Fibroblast of lung (primary cell): ENCODE data around the gene GRAMD2B. TPM values are rescaled to one million over a fixed set of nuclear protein-coding genes. Genes with fewer than 3 reads are reported as not detected.

ENCODE experiments used
- DNase-seq, 2 donors: peaks; one replicate each; pipeline versions ENCODE4 v3.0.0 to v3.0.0-alpha.2; 2010; ENCODE audit warnings: low read depth in 2 of 2
- H2AFZ ChIP-seq: 2 replicates; pipeline ENCODE4 v1.5.1; 2012; ENCODE audit warnings: low read length, control low read depth, inconsistent platforms
- H3K27ac ChIP-seq: 2 replicates; pipeline ENCODE4 v1.5.1; 2011; ENCODE audit warnings: low read length, control low read depth; ENCODE audit not compliant: insufficient read depth
- H3K27me3 ChIP-seq: 2 replicates; pipeline ENCODE4 v1.5.1; 2011; ENCODE audit warnings: mild to moderate bottlenecking, low read length; ENCODE audit not compliant: control insufficient read depth, insufficient read depth
- H3K36me3 ChIP-seq: 2 replicates; pipeline ENCODE4 v1.5.1; 2011; ENCODE audit warnings: low read length; ENCODE audit not compliant: control insufficient read depth, insufficient read depth
- H3K4me1 ChIP-seq: 2 replicates; pipeline ENCODE4 v1.5.1; 2011; ENCODE audit warnings: low read length; ENCODE audit not compliant: control insufficient read depth, insufficient read depth; ENCODE audit errors: extremely low read depth
- H3K4me2 ChIP-seq: 2 replicates; pipeline ENCODE4 v1.5.1; 2011; ENCODE audit warnings: low read length, control low read depth; ENCODE audit not compliant: insufficient read depth; ENCODE audit errors: extremely low read depth
- H3K4me3 ChIP-seq, 4 experiments: fragments of 200-600 bp in 1 of 4; sonication (generic) in 1 of 4; replicated peaks in 1 of 4; 2 replicates each; pipeline ENCODE4 v1.5.1; 2011 to 2016; ENCODE audit warnings: low read length in 4 of 4, low read depth in 3 of 4, mild to moderate bottlenecking in 3 of 4, control low read depth in 2 of 4, inconsistent platforms in 1 of 4, mixed read lengths in 1 of 4; ENCODE audit not compliant: insufficient read depth in 1 of 4; ENCODE audit errors: control extremely low read depth in 1 of 4
- H3K79me2 ChIP-seq: 2 replicates; pipeline ENCODE4 v1.5.1; 2012; ENCODE audit warnings: mild to moderate bottlenecking, low read length, inconsistent platforms; ENCODE audit not compliant: control insufficient read depth, insufficient read depth
- H3K9ac ChIP-seq: 2 replicates; pipeline ENCODE4 v1.5.1; 2011; ENCODE audit warnings: mild to moderate bottlenecking, low read length, control low read depth; ENCODE audit not compliant: insufficient read depth
- H3K9me3 ChIP-seq: 2 replicates; pipeline ENCODE4 v1.5.1; 2012; ENCODE audit warnings: low read depth, low read length; ENCODE audit not compliant: control insufficient read depth, insufficient read depth
- H4K20me1 ChIP-seq: 2 replicates; pipeline ENCODE4 v1.5.1; 2011; ENCODE audit warnings: low read length; ENCODE audit not compliant: control insufficient read depth, insufficient read depth; ENCODE audit errors: extremely low read depth
- CTCF ChIP-seq, 2 donors: IDR thresholded peaks in 1 of 2; conservative IDR thresholded peaks in 1 of 2; 1 replicate in 1 of 2; 2 replicates in 1 of 2; pipeline ENCODE4 v1.5.1; 2011 to 2012; ENCODE audit warnings: low read length in 2 of 2, control low read depth in 1 of 2, inconsistent platforms in 1 of 2, low read depth in 1 of 2, mild to moderate bottlenecking in 1 of 2
- EZH2 ChIP-seq: IDR thresholded peaks from 2 replicates; pipeline ENCODE4 v1.5.1; 2012; ENCODE audit warnings: low read length, control low read depth, mild to moderate bottlenecking; ENCODE audit errors: missing control alignments
- polyA plus RNA-seq, 2 donors: library from polyadenylated mRNA; depleted of rRNA in 1 of 2; stranded (reverse) in 1 of 2; unstranded in 1 of 2; fragments of >200 nt; gene quantifications; 2 replicates each; pipeline ENCODE4 v1.2.1, GENCODE V29; 2011 to 2012; ENCODE audit warnings: missing spikeins in 1 of 2
- total RNA-seq: library from RNA; depleted of rRNA; stranded (reverse); fragments of >200 nt; gene quantifications from 2 replicates; pipeline ENCODE4 v1.2.1, GENCODE V29; 2014

The GRAMD2B gene
- total and polyA plus RNA-seq, 2 donors (not counting 1 experiment from before 2014, with no cell fraction given), result 21.3 to 37.6 TPM

- no peaks in the 10 kb centered on the region for H3K36me3 ChIP-seq
- H4K20me1 ChIP-seq, result no peaks in the 10 kb centered on the region
- TF ChIP-seq EZH2, result no peak
- no peak for TF ChIP-seq CTCF (conservative IDR thresholded peaks at IDR 0.05 in 1 of 2, IDR thresholded peaks at IDR 0.05 in 1 of 2; ENCODE audit: low read depth in 1 of 2, low read length in 2 of 2)
- no peaks in the 10 kb centered on the region for H3K27me3 ChIP-seq
- H3K4me2 ChIP-seq, result peak overlapping the region; percentile 29
- DNase-seq, result peak; percentile 76 to 90
- no peak overlapping the region for H3K4me3 ChIP-seq
- H3K9me3 ChIP-seq, result no peaks in the 10 kb centered on the region
- H2AFZ ChIP-seq, result peak overlapping the region; percentile 69
- peaks cover 10% of the 10 kb centered on the region for H3K4me1 ChIP-seq
- no peak overlapping the region for H3K27ac ChIP-seq
- H3K79me2 ChIP-seq, result no peaks in the 10 kb centered on the region
- no peak overlapping the region for H3K9ac ChIP-seq
Measured at GRCh38 chr5:126414874-126415502, 8.2 kb upstream of the GRAMD2B start.

- H3K27ac ChIP-seq, result no peak overlapping the region
- H3K4me1 ChIP-seq, result peaks cover 10% of the 10 kb centered on the region
- TF ChIP-seq EZH2, result no peak
- TF ChIP-seq CTCF (conservative IDR thresholded peaks at IDR 0.05 in 1 of 2, IDR thresholded peaks at IDR 0.05 in 1 of 2; ENCODE audit: low read depth in 1 of 2, low read length in 2 of 2), result no peak
- no peak overlapping the region for H3K9ac ChIP-seq
- H3K4me2 ChIP-seq, result no peak overlapping the region
- no peaks in the 10 kb centered on the region for H3K9me3 ChIP-seq
- H3K4me3 ChIP-seq, result no peak overlapping the region
- peak overlapping the region; percentile 14 for H2AFZ ChIP-seq
- no peaks in the 10 kb centered on the region for H3K27me3 ChIP-seq
- no peaks in the 10 kb centered on the region for H3K79me2 ChIP-seq
- DNase-seq, result no peak
- no peaks in the 10 kb centered on the region for H3K36me3 ChIP-seq
- no peaks in the 10 kb centered on the region for H4K20me1 ChIP-seq
Measured at GRCh38 chr5:126415789-126416188, 7.4 kb upstream of the GRAMD2B start.

GRCh38 chr5:126416266-126416925, 6.8 kb upstream of the GRAMD2B start:
- H3K4me1 ChIP-seq, result peaks cover 10% of the 10 kb centered on the region
- no peak overlapping the region for H2AFZ ChIP-seq
- no peaks in the 10 kb centered on the region for H3K27me3 ChIP-seq
- H3K4me2 ChIP-seq, result no peak overlapping the region
- DNase-seq, result peak in 1 of 2 donors; percentile 35
- no peaks in the 10 kb centered on the region for H4K20me1 ChIP-seq
- H3K79me2 ChIP-seq, result no peaks in the 10 kb centered on the region
- no peak overlapping the region for H3K27ac ChIP-seq
- no peak overlapping the region for H3K9ac ChIP-seq
- H3K36me3 ChIP-seq, result no peaks in the 10 kb centered on the region
- no peaks in the 10 kb centered on the region for H3K9me3 ChIP-seq
- TF ChIP-seq EZH2, result no peak
- no peak for TF ChIP-seq CTCF (conservative IDR thresholded peaks at IDR 0.05 in 1 of 2, IDR thresholded peaks at IDR 0.05 in 1 of 2; ENCODE audit: low read depth in 1 of 2, low read length in 2 of 2)
- no peak overlapping the region for H3K4me3 ChIP-seq
